Activated CD4-positive, alpha-beta T cell treated with anti-CD3 and anti-CD28 coated beads for 24 hours (primary cell): ENCODE measurements around the gene MVB12B.

Experiments
- DNase-seq, 2 donors: peaks; one replicate each; pipeline ENCODE4 v3.0.0-alpha.2; 2020; ENCODE audit warnings: low read depth in 2 of 2

The MVB12B gene

DNA sequence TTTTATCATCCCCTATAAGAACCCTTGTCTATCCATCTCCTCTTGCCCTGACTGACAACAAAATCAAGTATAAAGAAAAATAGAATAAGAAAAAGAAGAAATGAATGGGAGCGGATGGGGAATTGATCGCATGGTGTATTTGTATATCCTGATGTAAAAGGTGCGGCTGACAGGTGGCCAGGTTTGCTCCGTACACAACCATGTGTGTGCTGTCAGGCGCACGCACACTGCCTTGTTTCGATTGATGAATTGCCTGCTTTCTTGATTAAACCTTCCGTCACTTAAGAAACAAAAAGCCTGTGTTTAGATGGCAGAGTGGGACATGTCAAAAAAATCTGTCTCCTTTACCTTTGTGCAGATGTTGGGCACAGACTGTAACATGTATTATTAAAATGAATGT is 102.6 kb downstream of the MVB12B start:
- DNase-seq, result no peak

DNA sequence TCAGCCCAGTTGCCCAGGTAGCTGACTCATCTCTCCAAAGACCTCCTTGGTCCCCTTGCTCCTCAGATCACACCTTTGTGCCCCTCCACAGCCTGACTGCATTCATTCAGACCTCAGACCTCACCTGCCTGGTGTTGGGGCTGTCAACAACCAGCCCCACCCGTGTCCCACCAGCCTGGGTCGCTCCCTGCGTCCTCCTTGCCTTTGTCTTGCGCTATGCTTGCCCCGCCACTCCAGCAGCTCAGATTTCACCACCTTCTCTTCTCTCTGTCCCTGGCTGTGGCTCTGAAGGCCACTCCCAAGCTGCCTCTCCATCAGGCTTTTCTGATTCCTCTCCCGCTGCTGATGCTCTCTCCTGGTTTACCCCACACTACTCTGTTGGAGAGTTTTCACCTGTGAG is 103.5 kb downstream of the MVB12B start:
- DNase-seq, result no peak

DNA sequence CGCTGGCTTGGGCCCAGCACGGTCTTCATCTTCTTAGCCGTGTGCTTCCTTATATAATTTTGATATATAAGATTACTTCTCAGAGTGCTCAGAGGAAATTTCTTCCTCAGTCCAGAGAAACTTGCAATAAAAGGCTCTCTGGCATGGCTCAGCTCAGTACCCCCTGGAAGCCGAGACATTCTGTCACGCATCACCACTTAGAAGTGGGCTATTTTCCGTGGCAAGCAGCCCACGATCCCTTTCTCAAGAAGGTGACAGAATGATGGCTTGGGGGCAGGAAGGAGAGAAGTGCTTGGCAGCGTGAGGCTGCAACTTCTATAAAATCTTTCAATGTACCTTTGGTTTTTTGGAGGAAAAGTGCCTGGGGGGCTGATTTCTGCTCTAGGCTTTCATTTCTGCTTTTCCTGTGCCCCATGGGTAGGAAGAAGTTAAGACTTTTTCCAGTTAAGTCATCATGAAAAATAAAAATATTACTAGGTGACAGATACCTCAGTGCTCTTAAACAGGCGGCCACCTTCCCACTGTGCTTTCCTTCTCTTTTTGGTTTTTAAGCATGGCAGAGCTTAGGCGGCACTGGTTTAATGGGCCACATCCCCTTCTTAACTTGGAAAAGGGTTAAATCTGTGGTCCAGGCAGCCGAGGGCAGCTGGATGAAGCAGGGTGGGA is 104.6 kb downstream of the MVB12B start:
- no peak for DNase-seq

DNA sequence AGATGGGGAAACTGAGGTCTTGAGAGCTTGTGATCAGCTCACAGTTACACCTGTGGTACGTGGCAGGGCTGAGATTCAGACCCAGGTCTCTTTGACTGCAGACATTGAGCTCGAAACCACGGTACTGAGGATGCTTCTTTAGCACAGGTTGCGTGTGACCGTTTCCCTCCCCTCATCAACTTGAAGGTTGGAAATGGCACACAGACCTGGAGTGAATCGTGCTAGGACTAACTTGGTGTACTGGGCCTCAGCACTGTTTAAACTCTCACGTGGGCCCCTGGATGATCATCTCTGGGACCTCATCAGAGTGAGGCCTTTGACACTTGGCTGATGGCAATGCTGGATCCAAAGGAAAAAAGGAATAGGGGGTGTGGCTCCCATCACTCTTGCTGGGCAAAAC is 106.0 kb downstream of the MVB12B start:
- no peak for DNase-seq

DNA sequence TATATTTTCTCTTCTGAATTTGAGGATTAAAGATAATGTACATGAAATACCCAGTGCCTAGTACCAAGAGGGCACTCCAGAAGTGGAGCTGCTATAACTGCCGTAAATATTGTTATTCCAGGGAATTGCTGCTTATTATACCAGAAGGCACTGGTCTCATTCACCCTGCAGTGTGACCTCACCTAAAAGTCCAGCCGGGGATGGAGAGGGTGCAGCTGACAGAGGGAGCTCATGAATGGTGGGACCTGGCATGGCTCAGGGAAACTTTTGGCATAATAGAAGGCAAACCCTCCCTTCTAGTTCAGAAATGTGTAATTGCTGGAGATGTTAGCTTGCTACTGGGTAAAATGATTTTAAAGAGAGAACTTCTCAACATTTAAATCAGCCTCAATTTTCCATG is 108.5 kb downstream of the MVB12B start:
- DNase-seq, result no peak

DNA sequence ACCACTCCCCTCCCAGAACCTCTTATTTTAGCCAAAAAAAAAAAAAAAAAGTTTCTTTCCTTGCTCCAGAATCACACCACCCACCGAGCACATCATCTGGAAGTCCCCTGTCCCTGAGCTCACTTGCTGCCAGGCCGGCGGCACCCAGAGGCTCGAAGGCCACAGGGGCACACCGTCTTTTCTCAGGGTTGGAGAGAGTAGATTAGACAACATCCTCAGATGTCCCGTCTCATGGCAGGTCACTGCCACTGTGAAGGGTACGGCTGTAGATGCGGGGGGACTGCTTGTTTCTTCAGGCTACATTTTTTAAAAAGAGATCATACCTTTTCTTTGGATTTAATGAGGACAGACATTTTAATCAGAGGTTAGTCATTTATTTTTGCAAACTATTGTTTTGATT is 109.0 kb downstream of the MVB12B start:
- no peak for DNase-seq

DNA sequence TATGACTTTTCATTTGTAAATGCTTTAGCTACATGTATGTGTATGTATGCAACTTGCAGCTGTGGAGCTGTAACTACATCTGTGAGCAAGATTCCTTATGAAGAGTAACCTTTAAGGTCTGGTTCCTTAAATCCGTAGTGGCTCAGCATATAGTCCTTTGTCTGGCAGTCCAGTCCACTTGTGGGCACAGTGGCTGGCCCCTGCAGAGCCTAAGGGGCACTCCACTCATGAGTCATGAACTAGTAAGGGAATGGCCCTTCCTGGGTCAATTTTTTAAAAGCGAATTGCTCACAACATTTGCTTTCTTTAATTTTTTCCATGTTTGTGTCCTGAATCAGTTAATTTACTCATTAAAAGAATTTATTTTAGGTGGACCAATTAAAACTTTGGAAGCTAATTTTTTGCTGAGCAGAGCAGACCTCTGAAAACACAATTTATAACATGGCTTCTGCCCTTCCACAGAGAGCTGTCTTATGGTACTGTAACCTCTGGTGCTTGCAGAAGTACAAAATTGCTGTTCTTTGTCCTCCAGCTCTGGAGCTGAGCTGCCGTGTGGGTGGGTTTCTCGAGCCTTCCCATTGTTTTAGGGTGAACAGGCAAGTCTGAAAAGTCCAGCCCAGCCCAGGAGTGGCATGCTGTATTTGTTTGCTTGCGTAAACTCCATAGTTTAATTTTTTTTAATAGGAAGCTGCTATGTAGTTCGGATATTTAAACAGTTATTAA is 110.1 kb downstream of the MVB12B start:
- no peak for DNase-seq

DNA sequence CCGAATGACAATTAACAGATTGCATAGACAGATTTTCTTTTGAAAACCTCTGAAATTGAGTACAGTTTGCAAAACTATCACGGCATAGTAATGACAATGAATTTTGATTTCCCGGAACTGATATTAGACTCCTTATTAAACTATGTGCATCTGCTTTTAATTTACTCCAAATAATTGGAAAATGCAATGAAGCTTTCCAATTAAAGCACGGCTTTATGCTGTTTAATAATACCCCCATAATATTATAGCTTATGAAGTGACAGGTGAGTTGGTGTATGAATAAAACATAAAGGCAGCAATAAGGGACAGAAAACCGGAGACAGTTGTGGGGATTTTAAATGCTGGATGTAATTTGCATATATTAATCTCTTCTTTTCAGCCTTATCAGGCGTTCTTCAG is 110.6 kb downstream of the MVB12B start:
- DNase-seq, result no peak

DNA sequence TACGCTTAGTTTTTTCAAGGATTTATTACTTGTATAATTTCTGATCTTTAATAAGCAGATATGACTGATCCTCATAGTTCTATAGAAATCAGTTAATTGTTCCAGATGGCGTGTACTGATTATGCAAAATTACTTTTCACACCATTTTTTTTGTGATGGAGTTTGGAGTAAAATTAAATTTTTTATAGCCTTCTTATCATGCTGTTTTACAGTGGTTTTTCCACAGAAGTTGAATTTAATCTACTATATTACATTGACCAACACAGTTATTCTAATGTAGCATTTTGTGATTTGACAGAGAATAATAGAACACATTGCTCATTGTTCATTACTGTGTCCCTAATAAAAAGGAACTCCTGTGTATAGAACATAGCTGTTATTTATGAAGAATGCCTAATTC is 111.1 kb downstream of the MVB12B start:
- no peak for DNase-seq

DNA sequence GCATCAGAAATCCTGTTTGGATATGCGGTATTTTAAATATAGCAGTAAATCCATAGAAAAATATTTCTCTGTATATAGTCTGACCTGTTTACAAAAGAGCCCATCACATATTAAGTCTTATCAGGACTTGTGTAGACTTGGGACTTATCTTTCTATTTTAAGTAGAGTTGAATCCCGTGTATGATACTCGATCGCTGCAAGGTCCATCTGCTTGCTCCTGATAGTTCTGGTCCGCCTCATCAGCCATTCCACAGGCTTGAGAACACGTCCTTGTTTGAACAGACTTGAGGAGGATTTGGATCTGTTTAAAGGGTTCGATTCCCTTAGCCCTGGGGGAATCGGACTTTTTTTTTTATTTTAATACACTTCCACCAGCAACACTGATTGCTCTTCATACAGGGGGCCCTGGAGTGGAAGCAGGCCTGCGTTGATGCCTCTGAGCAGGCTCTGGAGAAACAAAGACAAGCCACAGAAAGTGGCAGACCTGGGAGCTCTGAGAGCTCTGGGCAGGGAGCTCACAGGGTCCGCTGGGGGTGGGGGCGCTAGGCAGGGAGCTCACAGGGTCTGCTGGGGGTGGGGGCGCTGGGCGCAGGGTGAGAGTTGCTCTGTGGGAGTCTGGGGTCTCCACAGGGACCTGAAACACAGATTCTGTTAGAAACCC is 112.2 kb downstream of the MVB12B start:
- DNase-seq, result no peak

DNA sequence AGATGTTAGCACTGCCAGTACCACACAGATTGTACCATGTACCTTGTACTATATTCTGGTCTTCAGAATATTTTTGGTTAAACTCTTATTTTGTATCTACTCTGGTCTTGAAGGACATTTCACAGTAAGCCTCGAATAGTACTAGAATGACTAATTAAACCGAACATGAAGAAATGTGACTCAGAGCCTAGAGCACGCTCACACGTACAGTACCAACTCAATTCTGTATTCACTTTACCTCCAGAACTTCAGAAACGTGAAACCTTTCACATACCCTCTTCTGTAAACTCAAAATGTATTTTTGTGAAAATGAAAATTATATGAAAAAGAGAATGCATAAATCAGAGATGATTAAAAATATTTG is 112.8 kb downstream of the MVB12B start:
- DNase-seq, result no peak

DNA sequence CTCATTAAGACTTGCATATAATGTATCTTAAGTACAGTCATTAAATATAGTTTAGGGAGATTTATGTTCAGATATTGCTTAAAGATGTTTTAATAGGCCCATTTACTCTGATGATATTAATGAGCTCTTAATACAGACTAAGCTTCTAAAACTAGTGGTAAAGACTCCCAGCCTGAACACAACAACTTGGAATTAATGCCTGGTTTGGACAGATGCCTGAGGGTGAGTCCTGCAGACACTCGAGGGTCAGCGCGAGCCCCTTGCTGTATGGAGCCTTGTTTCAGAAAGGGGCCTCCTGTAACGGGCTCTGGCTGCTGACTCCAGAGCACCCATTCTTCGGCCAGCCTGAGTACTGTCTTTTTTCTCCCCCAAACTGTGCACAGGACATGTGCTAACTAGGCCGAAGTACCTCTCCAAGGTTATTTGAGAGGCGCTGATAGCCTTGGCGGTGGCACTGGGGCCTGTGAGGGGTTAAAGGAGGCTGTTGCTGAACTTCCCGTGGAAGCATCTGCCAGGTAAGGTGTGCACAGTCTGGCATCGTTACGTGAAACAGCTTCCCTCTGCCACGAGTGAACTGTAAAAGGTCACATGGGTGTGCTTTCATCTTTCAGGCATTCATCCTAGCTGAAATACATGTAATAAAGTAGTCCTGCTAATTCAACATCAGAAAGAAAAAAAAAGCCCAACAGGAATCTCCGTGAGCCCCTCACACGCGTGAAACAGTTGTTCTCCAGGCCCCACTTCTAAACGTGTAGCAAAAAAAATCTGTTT is 113.4 kb downstream of the MVB12B start:
- no peak for DNase-seq

DNA sequence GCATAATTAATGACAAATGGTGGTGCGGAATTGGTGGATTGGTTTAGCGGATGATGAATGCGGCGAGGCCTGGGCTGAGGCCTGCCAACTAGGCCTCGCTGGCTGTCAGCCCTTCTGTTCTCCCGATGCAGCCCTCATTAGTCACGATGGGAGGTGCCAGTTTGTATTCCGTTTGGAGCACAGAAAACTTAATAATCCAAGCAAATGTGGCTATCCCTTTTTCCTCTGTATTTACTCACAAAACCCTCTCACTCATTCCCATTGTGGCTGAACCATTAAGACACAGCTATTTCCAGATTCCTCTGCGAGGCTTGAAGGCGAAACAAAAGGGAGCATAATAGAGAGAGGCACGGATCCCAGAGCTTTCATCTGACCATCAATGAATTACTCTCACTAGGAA is 114.3 kb downstream of the MVB12B start:
- DNase-seq, result no peak

DNA sequence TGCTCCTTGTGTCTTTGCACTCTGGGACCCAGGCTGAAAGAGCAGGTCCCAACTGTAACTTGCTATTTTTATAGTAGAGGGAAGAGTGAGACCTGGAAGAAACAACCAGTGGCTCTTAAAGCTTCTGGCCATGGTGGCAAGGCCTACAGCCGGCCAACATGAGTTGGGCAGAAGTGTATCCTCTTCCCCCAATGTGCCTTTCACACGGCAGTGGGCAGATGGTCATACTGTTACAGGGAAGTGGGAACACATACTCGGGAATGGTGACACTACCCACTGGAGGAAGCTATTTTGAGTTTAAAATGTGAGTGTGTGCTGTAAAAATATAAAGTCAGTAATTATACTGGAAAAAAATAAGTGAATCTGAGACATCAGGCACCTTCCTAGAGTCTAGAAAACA is 116.0 kb downstream of the MVB12B start:
- DNase-seq, result no peak

DNA sequence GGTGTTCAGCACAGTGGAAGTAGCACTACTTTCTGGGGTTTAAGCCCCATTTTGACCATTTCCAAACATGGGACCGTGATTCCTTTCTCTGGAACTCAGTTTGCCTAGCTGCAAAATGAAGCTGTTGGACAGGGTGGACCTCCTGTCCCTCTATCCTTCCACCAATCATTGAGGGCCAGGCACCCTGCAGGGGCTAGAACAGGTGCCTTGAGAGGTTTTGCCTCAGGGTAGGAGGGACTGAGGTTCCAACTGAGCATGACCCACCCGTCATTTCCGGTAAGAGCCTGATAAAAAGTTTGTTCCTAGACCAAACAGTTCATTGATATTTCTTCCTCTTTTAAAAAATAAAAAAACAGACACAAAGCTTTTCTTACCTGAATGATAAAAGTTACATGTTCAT is 116.5 kb downstream of the MVB12B start:
- DNase-seq, result no peak

DNA sequence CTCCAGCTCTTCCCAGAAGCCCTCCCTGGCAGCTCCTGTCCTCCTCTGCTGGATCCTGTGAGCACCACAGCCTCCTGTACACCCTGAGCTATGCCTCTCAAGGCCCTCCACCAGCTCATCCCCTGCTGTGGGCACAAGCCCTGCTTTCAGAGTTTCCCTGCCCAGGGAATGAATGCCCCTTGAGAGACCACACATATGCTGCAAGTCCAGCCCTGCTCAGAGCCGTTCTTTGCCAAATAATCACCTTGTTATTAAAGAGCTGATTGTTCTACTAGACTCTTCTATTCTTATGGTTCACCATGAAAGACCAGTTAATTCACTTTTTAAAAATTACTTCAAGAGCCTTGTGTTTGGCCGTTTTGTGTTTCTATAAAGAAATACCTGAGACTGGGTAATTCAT is 121.5 kb downstream of the MVB12B start:
- no peak for DNase-seq

DNA sequence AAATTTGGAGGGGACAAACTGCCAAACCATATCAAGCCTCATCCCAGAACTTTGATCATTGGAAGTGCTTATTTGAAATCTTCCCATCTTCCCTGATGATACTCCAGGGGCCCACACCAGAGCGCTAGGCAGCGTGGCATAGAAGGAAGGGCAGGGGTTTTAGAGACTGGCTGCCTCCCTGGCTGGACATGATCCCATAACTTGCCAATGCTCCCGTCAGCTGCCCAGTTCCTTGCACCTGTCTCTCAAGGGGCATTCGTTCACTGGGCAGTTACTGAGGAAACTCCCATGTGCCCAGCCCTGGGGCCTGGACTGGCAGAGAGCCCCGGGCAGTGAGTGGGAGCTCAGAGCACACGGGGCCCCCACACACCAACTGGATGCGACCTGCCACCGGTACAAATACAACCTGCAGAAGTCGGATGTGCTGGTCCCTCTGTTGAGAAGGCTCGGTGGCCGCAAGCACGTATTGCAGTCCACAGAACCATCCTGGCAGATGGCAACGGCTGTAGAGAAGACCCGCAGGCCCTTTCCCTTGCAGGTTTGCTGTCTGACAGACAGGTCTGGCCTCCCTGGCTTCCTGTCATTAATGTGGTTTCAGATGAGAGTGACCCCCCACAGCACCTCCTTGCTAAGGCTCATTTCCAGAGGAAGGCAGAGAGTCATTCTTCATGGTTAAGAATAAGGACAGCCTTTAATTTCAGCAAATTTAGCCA is 122.4 kb downstream of the MVB12B start:
- no peak for DNase-seq

DNA sequence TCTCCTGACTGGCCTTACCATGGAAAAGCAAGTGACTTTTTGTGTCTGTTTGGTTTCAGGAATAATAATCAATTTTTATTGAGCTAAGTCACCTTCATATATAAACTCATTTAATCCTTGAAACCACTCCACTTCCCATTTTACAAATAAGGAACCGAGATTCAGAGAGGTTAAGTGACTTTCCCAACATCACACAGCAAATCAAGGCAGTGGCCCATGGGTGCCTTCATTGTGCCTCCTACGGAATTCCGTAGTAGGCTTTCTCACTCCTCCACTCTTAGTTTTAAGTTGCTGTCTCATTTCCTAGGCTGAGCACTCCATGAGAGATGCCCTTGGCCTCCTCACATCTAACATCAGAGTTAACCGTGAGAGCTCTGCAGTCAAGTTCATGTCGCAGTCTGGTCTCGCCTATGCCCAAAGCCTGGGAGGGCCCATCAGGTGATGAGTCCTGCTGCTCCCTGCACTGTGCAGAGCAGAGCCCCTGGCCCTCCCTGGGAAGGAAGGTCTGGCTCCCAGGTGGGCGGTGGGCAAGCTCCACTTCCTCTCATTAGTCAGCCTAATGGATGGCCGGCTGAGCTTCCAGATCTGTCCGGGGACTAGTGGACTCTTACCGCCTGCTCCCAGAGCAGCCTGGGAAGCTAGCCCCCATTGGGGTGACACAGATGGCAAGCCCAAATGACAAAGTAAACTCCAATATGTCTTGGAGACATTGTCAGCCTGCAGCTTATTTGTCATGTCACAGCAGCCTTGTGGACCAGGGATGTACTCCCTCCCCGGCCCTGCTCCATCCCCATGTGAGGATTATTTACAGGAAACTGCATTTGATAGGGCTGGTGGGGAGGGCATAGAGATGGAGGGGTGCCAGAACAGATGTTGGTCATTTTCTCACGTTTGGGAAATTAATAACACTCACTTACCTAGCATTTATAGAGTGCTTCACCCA is 123.4 kb downstream of the MVB12B start:
- no peak for DNase-seq

DNA sequence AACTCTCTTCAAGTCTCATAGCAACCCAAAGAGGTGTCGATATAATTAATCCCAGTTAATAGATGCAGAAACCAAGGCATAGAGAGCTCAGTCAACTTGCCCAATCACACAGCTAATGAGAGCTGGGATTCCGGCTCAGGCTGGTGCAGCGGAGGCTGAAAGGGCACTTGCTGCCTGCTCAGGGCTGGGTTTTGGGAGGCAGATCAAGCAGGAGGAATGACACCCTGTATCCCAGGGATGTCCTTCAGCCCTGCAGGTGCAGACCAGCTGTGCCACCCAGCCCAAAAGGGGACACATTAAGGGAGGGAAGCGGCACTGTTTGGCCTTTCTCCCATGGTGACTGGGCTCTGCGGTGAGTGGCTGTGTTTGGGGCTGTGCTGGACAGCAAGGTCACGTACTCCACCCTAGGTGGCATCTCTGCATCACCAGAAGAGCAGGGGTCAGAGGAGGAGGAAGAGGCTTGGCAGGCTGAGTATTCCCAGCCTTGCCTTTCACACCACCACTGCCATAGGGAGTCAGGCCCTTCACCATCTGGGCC is 124.1 kb downstream of the MVB12B start:
- no peak for DNase-seq

DNA sequence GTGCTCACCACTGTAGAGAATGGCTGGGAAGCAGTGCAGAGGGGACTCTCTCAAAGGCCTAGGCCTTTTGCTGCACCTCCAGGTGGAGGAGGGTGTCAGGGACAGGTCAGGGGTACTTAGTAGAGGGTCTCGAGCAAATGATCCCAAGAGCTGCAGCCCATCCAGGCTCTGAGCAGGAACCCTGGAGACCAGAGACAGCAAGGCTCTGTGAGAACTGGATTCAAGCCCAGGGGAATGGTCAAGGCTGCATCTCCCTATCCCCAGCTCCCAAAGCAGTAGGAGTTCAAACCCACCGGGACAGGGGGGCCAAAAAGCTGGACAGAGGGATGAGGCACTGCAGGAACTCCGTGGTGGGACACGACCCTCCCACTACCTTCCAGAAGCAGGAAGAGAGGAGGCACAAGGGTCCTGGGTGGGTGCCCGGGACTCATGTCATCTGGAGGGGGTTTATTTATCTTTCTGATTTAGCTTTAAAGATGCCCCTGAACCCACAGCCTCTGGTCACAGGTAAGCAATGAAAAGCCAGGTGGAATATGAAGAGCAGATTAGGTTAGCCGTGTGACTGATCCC is 124.8 kb downstream of the MVB12B start:
- no peak for DNase-seq
